ENCODE data around the gene MEN1.
A peak's percentile ranks its signal among the peaks of the same experiment; 100 is the strongest.

MEN1 gene

DNA sequence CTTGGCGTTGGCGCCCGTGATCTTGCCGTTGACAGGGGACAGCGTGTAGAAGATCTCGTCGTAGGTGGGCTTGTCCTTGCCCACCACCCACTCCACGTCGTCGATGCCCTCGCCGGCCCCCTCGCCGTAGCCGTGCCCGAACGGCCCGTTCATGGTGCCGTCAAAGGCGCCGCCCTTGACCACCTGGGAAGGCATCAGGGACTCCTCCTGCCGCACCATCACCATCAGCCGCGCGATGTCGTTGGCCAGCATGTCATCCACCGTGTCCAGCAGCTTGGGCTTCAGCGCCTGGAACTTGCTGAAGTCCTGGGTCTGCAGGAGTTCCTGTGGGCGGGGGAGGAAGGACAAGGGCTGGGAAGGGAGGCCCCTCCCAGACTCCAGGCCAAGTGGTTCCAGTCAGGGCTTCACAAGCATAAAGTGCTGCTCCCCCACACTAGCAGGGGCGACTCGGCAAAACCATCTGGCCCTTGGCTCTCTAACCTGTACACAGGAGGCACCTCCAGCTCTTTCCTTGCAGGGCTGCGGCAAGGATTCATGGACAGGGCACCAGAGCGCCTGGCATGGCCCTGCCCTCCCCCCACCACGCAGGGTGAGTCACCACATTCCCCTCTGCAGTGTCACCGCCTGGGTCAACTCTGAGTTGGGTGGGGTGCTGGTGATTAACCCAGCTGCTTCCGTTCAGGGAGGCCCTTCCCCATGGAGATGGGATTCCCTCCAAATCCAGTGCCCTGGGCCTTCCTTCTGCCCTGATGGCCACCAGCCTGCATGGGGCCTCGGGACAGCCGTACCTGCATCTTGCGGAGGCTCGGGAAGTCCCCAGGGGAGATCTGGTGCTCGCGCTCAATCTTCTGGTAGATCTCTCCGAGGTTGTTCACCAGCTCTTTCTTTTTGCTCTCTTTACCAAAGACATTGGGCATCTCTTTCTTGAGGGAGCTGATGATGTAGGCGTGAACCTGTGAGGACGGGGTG, 44.5 kb upstream of the MEN1 start:
- peak; percentile 77 for DNase-seq (ENCODE audit: low read depth)
- no peak overlapping the region for H3K4me3 ChIP-seq (ENCODE audit: low read depth, low read length)
- TF ChIP-seq, protein P1, sequence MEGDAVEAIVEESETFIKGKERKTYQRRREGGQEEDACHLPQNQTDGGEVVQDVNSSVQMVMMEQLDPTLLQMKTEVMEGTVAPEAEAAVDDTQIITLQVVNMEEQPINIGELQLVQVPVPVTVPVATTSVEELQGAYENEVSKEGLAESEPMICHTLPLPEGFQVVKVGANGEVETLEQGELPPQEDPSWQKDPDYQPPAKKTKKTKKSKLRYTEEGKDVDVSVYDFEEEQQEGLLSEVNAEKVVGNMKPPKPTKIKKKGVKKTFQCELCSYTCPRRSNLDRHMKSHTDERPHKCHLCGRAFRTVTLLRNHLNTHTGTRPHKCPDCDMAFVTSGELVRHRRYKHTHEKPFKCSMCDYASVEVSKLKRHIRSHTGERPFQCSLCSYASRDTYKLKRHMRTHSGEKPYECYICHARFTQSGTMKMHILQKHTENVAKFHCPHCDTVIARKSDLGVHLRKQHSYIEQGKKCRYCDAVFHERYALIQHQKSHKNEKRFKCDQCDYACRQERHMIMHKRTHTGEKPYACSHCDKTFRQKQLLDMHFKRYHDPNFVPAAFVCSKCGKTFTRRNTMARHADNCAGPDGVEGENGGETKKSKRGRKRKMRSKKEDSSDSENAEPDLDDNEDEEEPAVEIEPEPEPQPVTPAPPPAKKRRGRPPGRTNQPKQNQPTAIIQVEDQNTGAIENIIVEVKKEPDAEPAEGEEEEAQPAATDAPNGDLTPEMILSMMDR (conservative IDR thresholded peaks at IDR 0.05; ENCODE audit: low read depth, low read length) = no peak

DNA sequence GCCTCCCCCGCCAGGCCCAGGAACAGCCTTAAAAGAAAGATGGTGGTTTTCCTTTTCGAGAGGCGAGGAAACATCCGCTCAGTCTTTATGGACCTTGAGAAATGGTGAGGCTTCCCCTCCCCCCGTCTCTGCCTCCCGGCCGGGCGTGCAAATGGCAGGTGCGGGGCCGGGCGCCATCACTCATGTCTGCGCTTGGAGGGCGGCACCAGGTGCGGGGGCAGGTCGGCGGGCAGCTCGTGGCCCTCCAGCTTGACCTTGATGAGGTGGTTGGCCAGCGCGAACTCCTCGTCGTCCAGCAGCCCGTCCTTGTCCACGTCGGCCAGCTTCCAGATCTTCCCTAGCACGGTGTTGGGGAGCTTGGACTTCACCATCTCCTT, 43.8 kb upstream of the MEN1 start:
- no peak for DNase-seq (ENCODE audit: low read depth)
- H3K4me3 ChIP-seq (ENCODE audit: low read depth, low read length) = no peak overlapping the region
- TF ChIP-seq, protein P1 (conservative IDR thresholded peaks at IDR 0.05; ENCODE audit: low read depth, low read length) = no peak

DNA sequence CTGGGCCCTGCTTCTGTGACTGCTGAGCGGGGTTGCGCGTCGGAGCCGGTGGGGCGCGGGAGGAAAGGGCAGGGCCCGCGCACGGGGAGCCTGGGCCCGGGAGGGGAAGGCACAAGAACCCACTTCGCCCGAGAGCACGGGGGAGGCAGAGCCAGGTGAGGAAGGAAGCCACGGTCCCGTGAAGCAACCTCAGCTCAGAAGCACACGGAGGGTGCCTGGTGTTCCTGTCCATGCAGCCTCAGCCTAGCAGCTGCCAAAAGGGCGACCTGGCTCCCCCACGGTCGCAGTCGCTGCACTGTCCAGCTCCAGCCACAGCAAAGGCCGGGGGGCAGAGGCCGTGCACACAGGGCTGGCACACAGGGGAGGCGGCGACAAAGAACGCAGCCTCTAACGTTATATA, 43.4 kb upstream of the MEN1 start:
- TF ChIP-seq, protein P1 (conservative IDR thresholded peaks at IDR 0.05; ENCODE audit: low read depth, low read length) = no peak
- H3K4me3 ChIP-seq (ENCODE audit: low read depth, low read length) = no peak overlapping the region
- DNase-seq (ENCODE audit: low read depth) = no peak

DNA sequence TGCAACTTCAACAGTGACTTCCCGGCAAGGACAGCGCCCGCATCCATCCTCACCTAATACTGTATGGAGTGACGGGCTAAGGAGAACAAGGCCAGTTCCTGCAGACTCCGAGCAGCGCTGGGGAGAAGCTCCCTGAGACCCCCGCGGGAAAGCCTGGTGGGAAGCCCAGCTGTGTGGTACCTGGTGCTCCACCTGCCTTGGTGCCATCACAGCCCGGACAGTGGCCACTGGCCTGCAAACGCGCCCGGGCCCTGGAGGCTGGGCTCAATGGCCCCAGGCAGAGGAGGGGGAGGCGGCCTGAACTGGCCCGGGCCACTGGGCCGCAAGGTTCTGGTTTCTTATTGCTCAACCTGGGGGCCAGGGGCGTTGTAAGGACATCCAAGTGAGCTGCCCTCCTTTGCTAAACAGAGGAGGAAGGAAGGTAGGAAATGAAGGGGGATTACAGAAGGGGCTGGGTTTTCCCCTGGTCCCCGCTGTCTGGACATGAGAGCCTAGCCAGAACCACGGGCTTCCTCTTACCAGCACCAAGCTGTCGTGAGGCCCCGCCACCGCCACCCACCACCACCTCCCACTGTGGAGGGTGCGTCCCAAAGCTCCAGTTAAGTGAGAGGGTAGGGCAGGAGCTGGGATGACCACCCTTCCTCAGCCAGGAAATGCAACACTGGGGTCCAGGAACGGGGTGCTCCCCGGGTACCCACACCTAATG, 42.6 kb upstream of the MEN1 start:
- H3K4me3 ChIP-seq (ENCODE audit: low read depth, low read length) = no peak overlapping the region
- TF ChIP-seq, protein P1 (conservative IDR thresholded peaks at IDR 0.05; ENCODE audit: low read depth, low read length) = no peak
- DNase-seq (ENCODE audit: low read depth) = no peak

DNA sequence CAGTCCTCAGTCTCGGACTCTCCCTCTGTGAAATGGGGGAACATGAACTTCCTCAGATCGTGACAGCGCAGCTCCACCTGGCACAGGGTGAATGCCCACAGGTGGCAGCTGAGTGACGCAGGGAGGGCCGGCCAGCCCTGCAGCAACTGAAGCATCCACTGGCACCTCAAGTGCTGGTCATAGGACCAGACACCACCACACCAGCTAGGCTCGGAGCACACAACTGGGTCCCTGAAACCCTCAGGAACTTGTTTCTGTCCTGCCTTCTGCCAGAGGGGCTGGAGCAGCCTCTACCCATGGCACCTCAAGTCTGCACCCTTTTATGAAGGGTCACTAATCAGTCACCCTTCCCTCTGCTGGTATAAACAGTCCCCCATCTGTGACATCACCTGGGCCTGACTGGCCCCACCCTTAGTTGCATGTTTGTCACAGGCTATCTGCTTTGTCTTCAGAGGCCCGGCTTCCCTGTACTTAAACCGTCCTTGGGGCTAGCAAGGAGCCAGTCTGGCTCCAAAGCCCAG, 41.5 kb upstream of the MEN1 start:
- no peak for DNase-seq (ENCODE audit: low read depth)
- TF ChIP-seq, protein P1 (conservative IDR thresholded peaks at IDR 0.05; ENCODE audit: low read depth, low read length) = no peak
- no peak overlapping the region for H3K4me3 ChIP-seq (ENCODE audit: low read depth, low read length)

DNA sequence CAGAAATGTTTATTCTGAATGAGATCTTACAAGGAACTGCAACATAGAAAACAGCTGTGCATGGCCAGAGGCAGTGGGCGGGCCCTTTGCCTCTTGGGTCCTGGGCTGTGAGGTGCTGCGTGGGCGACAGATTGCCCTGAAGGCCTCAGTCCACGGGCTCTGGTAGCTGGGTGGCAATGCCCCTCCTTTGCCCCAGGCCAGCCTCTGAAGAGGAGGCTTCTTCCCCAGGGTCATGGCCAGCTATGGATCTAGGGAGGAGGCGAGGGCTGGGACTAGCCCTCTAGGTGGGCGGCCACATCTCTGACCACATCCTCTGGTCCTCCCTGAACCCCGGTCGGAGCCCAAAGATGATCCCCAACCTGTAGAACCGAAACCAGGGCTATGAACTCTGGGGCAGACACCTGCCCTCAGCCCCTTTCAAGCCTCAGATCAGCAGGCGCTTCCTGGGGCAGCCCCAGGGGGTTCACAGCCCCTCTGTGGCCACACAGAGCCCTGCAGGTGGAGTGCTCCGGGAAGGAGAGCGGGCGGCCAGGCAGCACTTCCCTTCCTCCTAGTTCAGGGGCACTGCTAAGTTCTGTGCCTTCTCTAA, 40.7 kb upstream of the MEN1 start:
- no peak overlapping the region for H3K4me3 ChIP-seq (ENCODE audit: low read depth, low read length)
- no peak for DNase-seq (ENCODE audit: low read depth)
- TF ChIP-seq, protein P1 (conservative IDR thresholded peaks at IDR 0.05; ENCODE audit: low read depth, low read length) = no peak
